DMS153 treated with DMSO at 0.1 percent for 48 hours (cell line): ENCODE data around the gene SLC22A4.

Source experiments
- DNase-seq: peaks from one replicate; lab custom pipeline; 2025; ENCODE audit not compliant: unreplicated experiment; lab: John Stamatoyannopoulos, UW

The SLC22A4 gene

GRCh38 chr5:132274050-132274792, 20.0 kb upstream of the SLC22A4 start:
- DNase-seq = no peak

DNA sequence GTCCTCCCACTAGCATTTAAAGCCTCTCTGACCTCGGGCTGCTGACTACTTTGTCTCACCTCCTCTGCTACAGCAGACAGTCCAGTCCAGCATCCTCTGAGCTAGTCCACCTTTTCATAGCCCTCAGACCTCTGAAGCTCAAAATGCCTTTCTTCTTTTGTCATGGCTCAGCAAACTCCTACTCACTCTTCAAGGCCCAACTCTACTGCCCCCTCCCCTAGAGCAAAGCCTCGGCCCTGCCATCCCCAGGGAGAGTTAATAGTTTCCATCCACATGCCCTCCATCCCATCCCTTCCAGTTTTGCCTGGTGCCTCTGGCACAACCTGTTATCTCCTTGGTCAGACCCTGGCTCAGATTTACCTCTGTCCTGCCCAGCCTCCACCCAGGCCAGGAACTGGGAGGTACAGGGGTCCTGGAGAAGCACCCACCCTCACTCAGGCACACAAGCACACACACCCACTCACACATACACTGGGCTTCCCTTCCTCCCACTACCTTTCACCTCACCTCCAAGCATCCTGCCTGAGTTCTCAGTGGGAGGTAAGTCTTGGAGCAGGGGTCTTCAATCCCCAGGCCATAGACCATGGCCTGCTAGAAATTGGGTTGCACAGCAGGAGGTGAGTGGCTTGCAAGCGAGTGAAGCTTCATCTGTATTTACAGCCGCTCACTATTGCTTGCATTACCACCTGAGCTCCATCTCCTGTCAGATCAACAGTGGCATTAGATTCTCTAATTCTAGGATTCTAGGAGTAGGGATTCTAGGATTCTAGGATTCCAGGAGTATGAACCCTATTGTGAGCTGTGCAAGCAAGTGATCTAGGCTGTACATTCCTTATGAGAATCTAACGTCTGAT, 18.6 kb upstream of the SLC22A4 start:
- no peak for DNase-seq

GRCh38 chr5:132277256-132277655, 16.9 kb upstream of the SLC22A4 start:
- DNase-seq = no peak

DNA sequence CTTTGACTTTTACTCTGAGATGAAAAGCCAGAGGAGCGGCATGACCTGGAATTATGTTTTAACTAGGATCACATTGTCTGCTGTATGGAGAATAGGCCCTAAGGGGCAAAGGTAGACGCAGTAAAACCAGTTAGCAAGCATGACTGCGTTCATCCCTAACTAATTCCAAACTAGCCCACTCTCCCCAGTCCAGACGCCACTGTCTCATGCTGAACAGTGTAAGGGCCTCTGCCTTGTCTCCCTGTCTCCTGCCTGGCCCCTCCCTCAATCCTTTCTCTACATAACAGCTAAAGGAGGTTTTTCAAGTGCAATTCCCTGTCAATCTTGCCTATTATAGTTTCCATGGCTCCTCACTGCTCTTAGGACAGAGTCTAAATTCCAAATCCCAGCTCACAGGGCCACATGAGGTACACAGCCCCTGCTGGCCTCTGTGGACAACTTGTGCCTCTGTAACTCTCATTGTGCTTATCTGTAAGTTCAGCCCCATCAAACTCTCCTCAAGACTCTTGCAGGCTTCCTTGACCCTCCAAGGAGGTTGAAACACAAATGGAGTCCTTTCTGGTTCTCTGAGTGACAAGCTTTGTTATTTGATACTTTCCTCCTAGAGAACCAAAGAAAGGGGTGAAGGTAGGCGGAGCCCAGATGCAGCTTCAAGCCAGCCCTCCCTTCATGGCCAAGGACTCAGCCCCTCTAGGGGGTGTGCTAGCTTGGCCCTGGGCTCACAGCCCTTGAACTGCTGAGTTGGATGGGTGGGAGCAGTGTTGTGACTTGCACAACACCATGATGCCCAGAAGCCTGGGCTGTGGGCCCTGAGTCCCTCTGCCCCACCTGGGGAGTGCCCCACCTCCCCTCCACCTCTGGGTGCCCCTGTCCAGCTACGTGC, 16.0 kb upstream of the SLC22A4 start:
- no peak for DNase-seq

DNA sequence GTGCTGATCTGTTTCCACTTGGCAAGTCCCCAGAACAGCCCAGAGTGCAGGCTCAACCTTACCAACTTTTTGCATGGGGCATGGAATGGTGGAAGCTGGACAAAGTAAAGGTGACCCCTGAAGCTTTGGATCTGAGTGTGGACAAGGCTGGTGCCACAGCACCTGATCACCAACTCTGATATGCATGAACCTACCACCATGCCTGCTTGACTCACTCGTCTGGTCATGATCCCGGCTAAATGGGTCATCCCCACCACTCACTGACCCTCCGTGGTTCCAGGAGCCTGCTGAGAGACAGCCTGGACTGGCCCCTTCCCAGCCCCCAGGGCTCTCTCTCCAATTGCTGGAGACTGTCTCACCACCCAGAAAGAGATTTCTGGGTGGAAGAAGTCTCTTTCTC, 14.4 kb upstream of the SLC22A4 start:
- DNase-seq = no peak

DNA sequence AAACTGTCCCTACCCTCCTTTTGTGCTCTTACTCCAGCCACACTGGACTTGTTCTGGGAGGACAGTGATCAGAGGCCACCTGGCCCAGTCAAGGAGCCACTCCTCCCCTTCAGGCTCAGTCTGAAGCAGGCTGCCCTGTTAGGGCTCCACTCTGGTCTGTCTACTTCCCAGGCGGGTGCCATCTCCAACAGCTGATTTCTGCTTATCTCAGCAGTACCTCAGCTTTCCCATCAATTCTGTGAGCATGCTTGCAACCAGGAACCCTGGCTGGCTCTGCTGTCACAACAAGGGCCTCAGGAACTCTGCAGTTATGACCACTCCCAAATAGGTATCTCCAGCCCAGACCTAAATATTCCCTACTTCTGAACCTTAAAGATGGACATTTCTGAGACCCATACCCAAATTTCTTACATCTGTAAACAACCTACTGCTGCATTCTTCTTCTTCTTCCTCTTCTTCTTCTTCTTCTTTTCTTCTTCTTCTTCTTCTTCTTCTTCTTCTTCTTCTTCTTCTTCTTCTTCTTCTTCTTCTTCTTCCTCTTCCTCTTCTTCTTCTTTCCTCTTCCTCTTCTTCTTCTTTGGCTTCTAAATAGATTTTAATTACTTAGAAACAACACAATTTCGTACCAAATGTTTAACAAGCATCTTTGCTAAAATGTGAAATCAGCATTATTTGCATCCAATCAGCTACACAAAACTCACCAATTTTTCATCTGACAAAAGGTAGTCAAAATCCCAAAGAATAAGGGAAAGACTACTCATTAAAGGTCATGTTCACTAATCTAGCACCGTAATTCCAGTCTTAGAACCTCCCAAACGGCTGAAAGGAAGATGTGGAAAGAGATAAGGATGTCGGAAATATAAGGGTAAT, 13.6 kb upstream of the SLC22A4 start:
- no peak for DNase-seq

DNA sequence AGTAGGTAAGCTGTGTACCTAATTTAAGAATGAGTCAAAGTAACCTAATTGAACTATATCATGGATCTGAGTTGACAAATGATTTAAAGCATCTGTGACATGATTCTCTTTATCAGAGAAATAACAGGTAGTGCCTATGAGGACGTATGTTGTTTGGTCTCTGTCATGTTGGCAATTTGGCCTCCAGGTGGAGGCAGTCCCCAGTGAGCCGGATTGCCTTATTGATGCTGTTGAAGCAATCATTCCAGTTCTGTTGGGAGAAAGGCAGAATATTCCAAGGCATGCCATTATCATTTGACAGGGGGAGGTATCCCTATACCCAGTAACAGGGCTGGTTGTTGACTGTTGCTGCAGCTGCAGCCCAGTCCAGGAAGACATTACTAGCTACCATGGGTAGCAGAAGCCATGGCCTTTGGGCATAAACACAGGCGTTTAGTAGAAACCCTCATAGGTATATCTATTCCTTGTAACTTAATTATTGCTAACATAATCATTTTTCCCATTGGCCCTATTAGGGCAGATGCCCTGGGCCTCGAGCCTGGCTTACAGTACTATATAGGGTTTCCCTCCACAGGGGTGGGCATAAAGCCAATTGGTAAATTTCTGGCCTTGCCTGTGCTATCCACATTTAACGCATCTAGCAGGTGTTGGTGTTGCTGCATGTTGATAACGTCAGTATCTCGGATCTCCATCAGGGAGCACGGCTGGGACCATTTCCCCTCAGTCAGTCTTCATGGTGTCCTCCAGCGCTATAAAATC, 12.2 kb upstream of the SLC22A4 start:
- DNase-seq = no peak

- DNase-seq = no peak
Measured at GRCh38 chr5:132283423-132284043, 10.7 kb upstream of the SLC22A4 start.

DNA sequence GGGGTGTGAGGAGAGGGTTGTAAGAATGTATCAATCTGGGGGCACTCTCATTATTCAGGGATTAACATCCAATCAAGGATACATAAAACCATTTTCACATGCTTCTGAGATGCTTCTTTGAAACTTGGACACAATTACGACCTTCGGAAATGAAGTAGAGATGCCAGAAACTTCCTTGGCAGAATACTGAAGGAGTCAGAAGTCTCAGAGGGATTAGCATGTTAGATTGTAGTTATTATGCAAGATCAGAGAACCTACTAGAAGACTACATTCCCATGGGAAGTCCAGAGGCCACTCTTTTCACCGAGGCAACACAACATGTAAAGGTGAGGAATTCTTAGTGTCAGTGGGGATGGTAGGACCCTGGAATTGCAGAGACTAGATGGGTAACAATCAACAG, 5.1 kb upstream of the SLC22A4 start:
- DNase-seq = no peak

- no peak for DNase-seq
Measured at GRCh38 chr5:132291026-132291425, 3.2 kb upstream of the SLC22A4 start.

- peak; percentile 36 for DNase-seq
Measured at GRCh38 chr5:132293066-132293991, 865 bp upstream of the SLC22A4 start.

DNA sequence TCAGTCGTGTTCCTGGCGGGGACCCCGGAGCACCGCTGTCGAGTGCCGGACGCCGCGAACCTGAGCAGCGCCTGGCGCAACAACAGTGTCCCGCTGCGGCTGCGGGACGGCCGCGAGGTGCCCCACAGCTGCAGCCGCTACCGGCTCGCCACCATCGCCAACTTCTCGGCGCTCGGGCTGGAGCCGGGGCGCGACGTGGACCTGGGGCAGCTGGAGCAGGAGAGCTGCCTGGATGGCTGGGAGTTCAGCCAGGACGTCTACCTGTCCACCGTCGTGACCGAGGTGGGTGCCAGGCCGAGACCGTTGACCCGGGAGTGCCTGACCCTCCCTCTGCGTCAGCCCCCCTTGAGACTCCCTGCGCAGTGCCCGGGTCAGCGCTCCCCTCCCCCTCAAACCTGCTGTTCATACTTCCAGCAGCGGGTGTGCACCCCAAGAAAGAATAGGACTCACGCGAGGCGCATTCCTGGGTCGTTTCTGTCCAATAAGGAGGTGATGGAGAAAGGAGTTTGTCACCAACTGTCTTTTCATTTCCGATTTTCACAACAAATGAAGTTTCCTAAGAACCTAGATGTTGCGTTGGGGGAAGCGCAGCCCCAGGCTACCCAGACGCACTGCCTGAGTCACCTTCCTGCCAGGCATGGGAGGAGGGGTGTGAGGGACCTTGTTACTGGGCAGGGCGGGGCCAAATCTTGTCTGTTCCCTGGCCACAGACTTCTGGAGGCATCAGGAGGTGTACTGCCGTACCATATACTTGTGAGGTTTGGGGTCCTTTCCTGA, 722 bp downstream of the SLC22A4 start:
- no peak for DNase-seq

DNA sequence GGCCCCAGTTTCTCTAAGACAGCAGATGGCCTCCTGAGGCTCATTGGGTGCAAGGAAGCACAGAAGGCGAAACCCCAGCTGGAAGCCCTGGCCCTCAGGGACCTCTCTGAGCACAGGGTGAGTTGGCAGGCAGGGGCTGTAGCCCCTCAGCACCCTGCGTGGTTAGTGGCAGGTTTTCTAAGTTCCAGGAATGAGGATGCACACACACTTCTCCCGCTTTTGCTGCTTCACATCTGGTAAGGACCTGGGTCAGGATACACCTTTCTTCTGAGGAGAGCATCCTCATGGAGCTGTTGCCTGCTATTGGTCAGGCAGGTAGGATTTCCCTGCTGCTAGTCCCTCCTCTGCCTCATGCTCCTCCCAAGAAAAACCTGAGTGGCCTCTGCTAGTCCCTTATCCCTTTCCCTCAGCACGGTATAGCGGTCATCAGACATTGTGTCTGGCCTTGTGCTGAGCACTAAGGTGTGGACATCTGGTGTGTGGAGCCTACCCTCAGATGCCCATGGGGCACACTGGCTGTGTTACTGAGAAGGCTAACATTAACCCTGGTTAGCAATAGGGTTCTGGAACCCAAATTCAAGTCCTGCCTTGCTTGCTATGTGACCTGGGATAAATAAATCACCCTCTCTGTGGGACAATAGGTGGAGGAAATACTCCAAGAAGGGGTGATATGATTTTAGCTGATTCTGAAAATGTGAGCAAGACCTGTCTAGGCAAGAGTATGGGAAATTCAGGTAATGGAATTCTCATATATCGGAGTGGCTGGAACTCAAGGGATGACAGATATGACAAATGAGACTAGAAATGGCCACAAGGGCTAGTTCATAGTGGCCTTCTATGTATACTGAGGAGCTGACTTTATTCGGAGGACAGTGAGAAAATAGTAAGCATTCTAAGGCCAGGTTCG, 1.6 kb downstream of the SLC22A4 start:
- DNase-seq = no peak

DNA sequence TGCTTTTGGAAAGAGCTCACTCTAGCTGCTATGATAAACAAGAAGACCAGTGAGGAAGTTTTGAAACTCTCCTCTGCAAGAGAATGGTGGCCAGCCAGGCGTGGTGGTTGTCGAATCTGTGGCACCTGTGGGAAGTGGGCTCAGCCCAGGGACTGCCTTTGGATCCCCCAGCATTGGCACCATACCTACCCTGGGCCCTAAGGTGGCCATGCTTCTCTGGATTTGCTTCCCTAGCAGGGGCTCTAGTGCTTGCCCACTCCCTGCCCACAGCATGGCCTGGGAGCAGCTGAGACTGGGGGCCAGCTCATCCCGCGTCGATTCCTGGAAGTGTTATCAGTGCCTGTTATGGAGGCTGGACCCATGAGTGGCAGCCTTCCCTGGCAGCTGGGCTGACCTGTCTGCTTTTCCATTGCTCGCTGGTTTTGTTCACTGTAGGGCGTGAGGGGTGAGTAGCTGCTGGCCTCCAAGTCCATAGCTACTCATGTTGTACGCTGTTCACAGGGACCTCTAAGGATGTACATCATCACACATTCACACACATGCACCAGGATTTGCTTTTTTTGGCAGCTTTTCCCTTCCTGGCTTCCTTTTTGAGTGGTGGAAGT, 2.3 kb downstream of the SLC22A4 start:
- no peak for DNase-seq

DNA sequence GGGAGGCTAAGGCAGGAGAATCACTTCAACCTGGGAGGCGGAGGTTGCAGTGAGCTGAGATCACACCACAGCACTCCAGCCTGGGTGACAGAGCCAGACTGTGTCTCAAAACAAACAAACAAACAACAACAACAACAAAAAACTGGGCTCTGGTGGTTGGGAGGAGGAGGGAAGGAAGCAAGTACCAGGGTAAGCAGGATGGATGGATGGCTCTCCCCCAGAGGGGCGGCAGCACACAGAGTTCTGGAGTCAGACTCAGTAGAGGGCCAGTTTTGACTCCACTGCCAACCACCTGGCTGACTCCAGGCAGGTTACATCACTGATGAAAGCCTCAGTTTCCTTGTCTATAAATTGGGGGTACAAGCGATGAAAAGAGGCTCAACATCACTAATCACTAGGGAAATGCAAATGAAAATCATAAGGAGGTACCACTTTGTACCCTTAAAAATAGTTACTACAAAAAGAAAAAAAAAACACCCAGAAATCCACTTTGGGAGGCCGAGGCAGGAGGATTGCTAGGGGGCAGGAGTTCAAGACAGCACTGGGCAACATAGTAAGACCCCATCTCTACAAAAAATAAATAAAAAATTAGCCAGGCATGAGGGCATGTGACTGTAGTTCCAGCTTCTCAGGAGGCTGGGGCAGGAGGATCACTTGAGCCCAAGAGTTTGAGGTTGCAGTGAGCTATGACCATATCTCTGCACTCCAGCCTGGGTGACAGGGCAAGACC, 3.2 kb downstream of the SLC22A4 start:
- no peak for DNase-seq
